ENCODE results near the gene MAP3K14. TPM values are rescaled to one million over a fixed set of nuclear protein-coding genes. Genes with fewer than 3 reads are reported as not detected.
"Not testable (repeated sequence)": the region's sequence is repeated elsewhere in the genome, so short reads cannot be mapped to it uniquely, and the experiment has no call there.

MAP3K14 gene
- total RNA-seq, 2 donors from 2014 or later: 8.2 to 10.6 TPM

DNA sequence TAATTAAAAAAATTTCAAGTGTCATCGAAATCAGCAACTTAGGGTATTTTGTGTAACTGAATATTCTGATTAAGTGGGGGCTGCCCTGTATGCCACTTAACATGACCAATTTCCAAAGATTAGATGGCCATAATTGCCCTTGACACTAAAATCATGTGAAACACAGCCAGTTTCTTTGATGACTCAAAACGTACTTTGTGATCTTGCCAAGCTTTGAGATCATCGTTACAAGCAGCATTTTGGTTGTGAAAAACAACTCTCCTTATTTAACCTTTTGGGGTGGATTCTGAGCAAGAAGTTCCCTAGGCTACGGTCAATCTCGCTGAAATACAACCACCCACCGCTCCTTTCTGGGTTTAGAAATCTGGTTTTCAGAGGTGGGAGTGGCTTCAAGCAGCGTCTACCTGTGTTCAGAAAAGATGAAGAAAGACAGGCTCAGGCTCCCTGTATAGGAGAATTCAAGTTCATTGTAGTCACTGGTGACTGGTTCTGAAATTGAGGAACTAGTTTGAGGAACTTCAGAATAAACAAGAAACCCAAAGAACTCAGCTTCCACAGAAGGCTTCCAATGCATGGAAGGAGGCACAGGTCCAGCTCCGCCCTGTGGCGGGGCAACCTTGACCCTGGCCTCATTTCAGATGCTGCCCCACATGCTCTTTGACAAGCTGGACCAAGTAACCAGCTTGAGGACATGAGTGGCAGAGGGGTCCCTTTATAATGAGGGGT is 9.4 kb downstream of the MAP3K14 start:
- TF ChIP-seq, protein P1, sequence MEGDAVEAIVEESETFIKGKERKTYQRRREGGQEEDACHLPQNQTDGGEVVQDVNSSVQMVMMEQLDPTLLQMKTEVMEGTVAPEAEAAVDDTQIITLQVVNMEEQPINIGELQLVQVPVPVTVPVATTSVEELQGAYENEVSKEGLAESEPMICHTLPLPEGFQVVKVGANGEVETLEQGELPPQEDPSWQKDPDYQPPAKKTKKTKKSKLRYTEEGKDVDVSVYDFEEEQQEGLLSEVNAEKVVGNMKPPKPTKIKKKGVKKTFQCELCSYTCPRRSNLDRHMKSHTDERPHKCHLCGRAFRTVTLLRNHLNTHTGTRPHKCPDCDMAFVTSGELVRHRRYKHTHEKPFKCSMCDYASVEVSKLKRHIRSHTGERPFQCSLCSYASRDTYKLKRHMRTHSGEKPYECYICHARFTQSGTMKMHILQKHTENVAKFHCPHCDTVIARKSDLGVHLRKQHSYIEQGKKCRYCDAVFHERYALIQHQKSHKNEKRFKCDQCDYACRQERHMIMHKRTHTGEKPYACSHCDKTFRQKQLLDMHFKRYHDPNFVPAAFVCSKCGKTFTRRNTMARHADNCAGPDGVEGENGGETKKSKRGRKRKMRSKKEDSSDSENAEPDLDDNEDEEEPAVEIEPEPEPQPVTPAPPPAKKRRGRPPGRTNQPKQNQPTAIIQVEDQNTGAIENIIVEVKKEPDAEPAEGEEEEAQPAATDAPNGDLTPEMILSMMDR (IDR thresholded peaks at IDR 0.05): no peak
- Histone ChIP-seq H3K4me3 (no peak overlapping the region), H3K4me1 (peaks cover 0 to 85% of the 10 kb centered on the region in 2 donors), H3K27ac (peak overlapping the region; percentile 96 to 97), H3K36me3 (no peaks in the 10 kb centered on the region), H3K27me3 (no peaks in the 10 kb centered on the region), H3K9me3 (no peaks in the 10 kb centered on the region)
- no peak for DNase-seq (ENCODE audit: low spot score)

- Histone ChIP-seq H3K27me3 (no peaks in the 10 kb centered on the region), H3K36me3 (no peaks in the 10 kb centered on the region), H3K4me3 (no peak overlapping the region), H3K9me3 (no peaks in the 10 kb centered on the region), H3K27ac (peak overlapping the region; percentile 96 to 97), H3K4me1 (peaks cover 0 to 83% of the 10 kb centered on the region in 2 donors)
- TF ChIP-seq, protein P1 (IDR thresholded peaks at IDR 0.05): no peak
- DNase-seq (ENCODE audit: low spot score): no peak
Measured at GRCh38 chr17:45306623-45307022, 10.2 kb downstream of the MAP3K14 start.

DNA sequence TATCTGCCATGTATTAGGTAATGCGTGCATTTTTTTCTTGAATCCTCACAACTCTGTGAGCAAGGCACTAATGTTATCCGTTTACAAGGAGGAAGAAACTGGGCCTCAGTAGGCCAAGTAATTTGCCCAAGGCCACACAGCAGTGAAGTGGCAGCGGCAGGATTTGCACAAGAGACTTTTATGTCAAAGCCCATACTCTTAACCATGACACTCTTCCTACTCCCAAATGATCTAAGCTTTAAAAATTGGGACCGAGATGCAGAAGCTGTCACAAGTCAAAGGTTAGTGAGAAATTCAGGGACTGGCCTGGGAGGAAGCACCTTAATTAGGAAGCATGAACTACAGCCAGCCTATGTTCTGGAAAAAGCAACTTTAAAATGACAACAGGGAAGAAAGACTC is 10.7 kb downstream of the MAP3K14 start:
- H3K36me3 ChIP-seq: no peaks in the 10 kb centered on the region
- no peak overlapping the region for H3K4me3 ChIP-seq
- H3K27ac ChIP-seq: peak overlapping the region; percentile 96 to 97
- no peaks in the 10 kb centered on the region for H3K9me3 ChIP-seq
- H3K4me1 ChIP-seq: peaks cover 0 to 82% of the 10 kb centered on the region in 2 donors
- no peak for DNase-seq (ENCODE audit: low spot score)
- TF ChIP-seq, protein P1 (IDR thresholded peaks at IDR 0.05): no peak
- no peaks in the 10 kb centered on the region for H3K27me3 ChIP-seq

DNA sequence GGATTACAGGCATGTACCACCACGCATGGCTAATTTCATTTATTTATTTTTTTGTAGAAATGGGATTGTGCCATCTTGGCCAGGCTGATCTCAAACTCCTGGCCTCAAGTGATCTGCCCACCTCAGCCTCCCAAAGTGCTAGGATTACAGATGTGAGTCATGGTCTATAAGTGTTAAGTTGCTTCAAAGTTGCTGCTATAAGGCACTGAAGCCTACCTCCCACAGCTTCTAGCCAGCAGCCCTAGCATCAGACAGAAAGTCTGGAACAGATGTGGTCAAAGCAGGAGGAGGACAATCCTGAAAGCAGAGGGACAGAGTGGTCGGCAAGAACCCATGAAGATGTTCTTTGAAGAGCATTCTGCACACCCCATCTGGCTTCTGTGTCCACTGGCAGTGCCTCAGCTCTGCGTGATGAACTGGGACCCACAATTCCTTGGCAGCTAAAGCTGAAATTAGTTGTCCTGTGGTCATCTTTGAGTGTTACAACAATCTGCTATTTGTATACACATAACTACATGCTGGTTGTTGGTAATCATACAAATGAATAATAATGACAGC is 11.2 kb downstream of the MAP3K14 start:
- no peak for DNase-seq (ENCODE audit: low spot score)
- Histone ChIP-seq H3K4me1 (peaks cover 0 to 82% of the 10 kb centered on the region in 2 donors), H3K27me3 (no peaks in the 10 kb centered on the region), H3K36me3 (no peaks in the 10 kb centered on the region), H3K9me3 (no peaks in the 10 kb centered on the region), H3K4me3 (no peak overlapping the region), H3K27ac (peak overlapping the region; percentile 96 to 97)
- TF ChIP-seq, protein P1 (IDR thresholded peaks at IDR 0.05): no peak

DNA sequence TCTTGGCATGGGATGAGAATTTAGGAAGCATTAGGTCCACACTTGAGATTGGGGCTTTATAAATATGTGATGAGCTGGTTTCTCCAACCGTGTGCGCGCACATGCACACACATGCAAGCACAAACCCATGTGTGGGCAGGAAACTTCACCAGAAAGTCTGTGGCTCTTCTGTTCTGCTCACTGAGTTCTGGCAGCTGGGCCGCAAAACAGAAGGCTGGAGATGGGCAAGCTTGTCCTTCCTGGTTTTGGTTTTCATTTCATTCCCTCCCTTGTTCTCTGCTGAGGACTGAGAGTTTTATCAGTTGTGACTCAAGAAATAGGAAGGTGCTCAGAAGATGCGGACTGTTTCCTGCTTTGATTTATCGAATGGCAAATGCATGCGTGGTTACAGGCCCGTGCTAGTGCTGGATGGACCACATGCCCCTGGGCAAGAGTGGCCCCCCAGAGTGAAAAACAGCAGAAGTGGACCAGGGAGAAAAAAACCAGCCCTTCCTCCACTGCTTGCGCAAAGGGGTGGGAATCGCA is 14.1 kb downstream of the MAP3K14 start:
- H3K4me1 ChIP-seq: peaks cover 0 to 85% of the 10 kb centered on the region in 2 donors
- H3K9me3 ChIP-seq: no peaks in the 10 kb centered on the region
- no peaks in the 10 kb centered on the region for H3K27me3 ChIP-seq
- H3K4me3 ChIP-seq: no peak overlapping the region
- no peak for DNase-seq (ENCODE audit: low spot score)
- TF ChIP-seq, protein P1 (IDR thresholded peaks at IDR 0.05): no peak
- H3K27ac ChIP-seq: peak overlapping the region; percentile 71 to 75
- no peaks in the 10 kb centered on the region for H3K36me3 ChIP-seq

GRCh38 chr17:45302220-45302619 is 14.6 kb downstream of the MAP3K14 start:
- peak overlapping the region; percentile 71 to 75 for H3K27ac ChIP-seq

More at GRCh38 chr17:45302220-45302619, 14.6 kb downstream of the MAP3K14 start:
- not testable (repeated sequence) for DNase-seq (ENCODE audit: low spot score); H3K36me3 ChIP-seq; H3K9me3 ChIP-seq; H3K4me3 ChIP-seq; H3K27me3 ChIP-seq
- H3K4me1 ChIP-seq: peaks cover 0 to 81% of the 10 kb centered on the region in 2 donors
